ENCODE results near the gene TMEM202.

DNA sequence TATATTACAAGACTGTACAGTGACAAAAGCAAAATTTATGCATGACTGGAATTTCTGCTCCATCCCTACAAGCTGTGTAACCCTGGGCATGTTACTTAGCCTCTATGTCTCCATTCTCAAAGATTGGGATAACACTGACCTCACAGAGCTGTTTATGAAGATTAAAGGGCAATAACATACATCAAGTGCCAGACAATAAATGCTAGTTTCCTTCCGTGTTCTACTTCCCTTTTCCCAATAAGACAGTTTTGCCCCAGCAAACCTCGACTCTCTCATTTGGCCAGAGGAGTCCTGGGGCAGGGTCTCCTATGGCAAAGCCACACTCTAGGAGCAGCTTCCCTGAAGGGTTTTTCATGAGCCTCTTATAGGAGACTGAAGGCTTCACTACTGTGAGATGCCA, 29.8 kb upstream of the TMEM202 start:
- TF ChIP-seq, protein P1, sequence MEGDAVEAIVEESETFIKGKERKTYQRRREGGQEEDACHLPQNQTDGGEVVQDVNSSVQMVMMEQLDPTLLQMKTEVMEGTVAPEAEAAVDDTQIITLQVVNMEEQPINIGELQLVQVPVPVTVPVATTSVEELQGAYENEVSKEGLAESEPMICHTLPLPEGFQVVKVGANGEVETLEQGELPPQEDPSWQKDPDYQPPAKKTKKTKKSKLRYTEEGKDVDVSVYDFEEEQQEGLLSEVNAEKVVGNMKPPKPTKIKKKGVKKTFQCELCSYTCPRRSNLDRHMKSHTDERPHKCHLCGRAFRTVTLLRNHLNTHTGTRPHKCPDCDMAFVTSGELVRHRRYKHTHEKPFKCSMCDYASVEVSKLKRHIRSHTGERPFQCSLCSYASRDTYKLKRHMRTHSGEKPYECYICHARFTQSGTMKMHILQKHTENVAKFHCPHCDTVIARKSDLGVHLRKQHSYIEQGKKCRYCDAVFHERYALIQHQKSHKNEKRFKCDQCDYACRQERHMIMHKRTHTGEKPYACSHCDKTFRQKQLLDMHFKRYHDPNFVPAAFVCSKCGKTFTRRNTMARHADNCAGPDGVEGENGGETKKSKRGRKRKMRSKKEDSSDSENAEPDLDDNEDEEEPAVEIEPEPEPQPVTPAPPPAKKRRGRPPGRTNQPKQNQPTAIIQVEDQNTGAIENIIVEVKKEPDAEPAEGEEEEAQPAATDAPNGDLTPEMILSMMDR (IDR thresholded peaks at IDR 0.05) = no peak
- no peak for TF ChIP-seq POLR2A (IDR thresholded peaks at IDR 0.05)
